ENCODE measurements around the gene PHC2. TPM values are rescaled to one million over a fixed set of nuclear protein-coding genes. Genes with fewer than 3 reads are reported as not detected.

The PHC2 gene
- total and polyA plus RNA-seq, 9 of the 15 experiments (the other 6 are each of a cell fraction or from before 2014, with no cell fraction given): 3.1 to 67.6 (median 34.6) TPM

- TF ChIP-seq USF1 (CRISPR knock-in tag; IDR thresholded peaks at IDR 0.05) (peak; percentile 55), PRDM10 (IDR thresholded peaks at IDR 0.05; ENCODE audit: partially characterized antibody) (no peak), MBD1 (CRISPR knock-in tag; IDR thresholded peaks at IDR 0.05) (no peak), CREBBP (IDR thresholded peaks at IDR 0.05; ENCODE audit: low read depth, low read length) (no peak), NR0B1 (IDR thresholded peaks at IDR 0.05; ENCODE audit: partially characterized antibody) (no peak), SAFB2 (IDR thresholded peaks at IDR 0.05; ENCODE audit: borderline replicate concordance, low read depth, low read length, severe bottlenecking) (no peak), POLR2B (IDR thresholded peaks at IDR 0.05; ENCODE audit: low read depth, partially characterized antibody) (no peak), FOSL1 (tag; conservative IDR thresholded peaks at IDR 0.05) (peak; percentile 86), BRD4 (IDR thresholded peaks at IDR 0.05) (no peak), MAX (CRISPR knock-in tag; IDR thresholded peaks at IDR 0.05) (peak; percentile 59), ZNF174 (CRISPR knock-in tag; IDR thresholded peaks at IDR 0.05) (no peak), L3MBTL2 (IDR thresholded peaks at IDR 0.05) (peak; percentile 73), HDAC1 (IDR thresholded peaks at IDR 0.05) (0 out of 4 replicates have a peak, but pooled peaks of 1 of the 2 experiments have one; percentile 20), MNT (conservative IDR thresholded peaks at IDR 0.05) (peak in 1 of 2 experiments; percentile 57; a peak in 3 of 4 replicates), STAT5B (CRISPR knock-in tag; IDR thresholded peaks at IDR 0.05) (no peak)
These were observed 46.7 kb downstream of the PHC2 start (continued) for GRCh38 chr1:33384040-33384812.

All from K562 (cell line).